Testis (tissue), 3 donors: ENCODE measurements around the gene EED. TPM values are rescaled to one million over a fixed set of nuclear protein-coding genes. Genes with fewer than 3 reads are reported as not detected.

Experiments
- DNase-seq: peaks from one replicate; pipeline ENCODE4 v3.0.0-alpha.2; 2019
- H3K27ac ChIP-seq, 2 donors: fragments of 200-600 bp; sonication (generic); one replicate each; pipeline ENCODE4 v1.5.1; 2019
- H3K27me3 ChIP-seq: fragments of 200-600 bp; sonication (generic); one replicate; pipeline ENCODE4 v1.5.1; 2019
- H3K36me3 ChIP-seq: fragments of 200-600 bp; sonication (generic); one replicate; pipeline ENCODE4 v1.5.1; 2017; ENCODE audit warnings: low read depth; ENCODE audit errors: missing control alignments
- H3K4me1 ChIP-seq: fragments of 200-600 bp; sonication (generic); one replicate; pipeline ENCODE4 v1.5.1; 2019
- H3K4me3 ChIP-seq, 2 donors: fragments of 200-600 bp; sonication (generic); one replicate each; pipeline ENCODE4 v1.5.1; 2017 to 2019
- H3K9me3 ChIP-seq: fragments of 200-600 bp; sonication (generic); one replicate; pipeline ENCODE4 v1.5.1; 2017
- POLR2A ChIP-seq: fragments of 450-650 bp; IDR thresholded peaks from one replicate; pipeline ENCODE4 v1.6.1; 2017; ENCODE audit warnings: antibody characterized with exemption, mild to moderate bottlenecking, moderate library complexity
- WGBS, 2 donors: methylation state at CpG; one replicate each; pipeline ENCODE4 v1.1.5; 2018; 5-methylcytosine and 5-hydroxymethylcytosine counted together
- intact Hi-C: fragments of 100-400 bp; cut with DNase I; formaldehyde crosslinking; loops from one replicate; pipeline ENCODE4 v1.15.1; 2023; ENCODE audit warnings: low total_unique reads
- polyA plus RNA-seq: library from polyadenylated mRNA; stranded (reverse); fragments of 350-450 nt; fragmentation: Illumina TruSeq; extraction: RNeasy Lipid Tissue Mini Kit (QIAGEN cat#74804); gene quantifications from one replicate; pipeline ENCODE4 v1.2.3, GENCODE V29; 2014; ENCODE audit warnings: low read depth, low replicate concordance; ENCODE audit not compliant: insufficient read depth
- total RNA-seq, 2 donors: library from RNA; depleted of rRNA; stranded (reverse); fragments of >200 nt; gene quantifications; one replicate each; pipeline ENCODE4 v1.2.3, GENCODE V29; 2016
- TF ChIP-seq, protein P1 (sequence below), 3 experiments: fragments of 450-650 bp in 2 of 3; fragments of 200-600 bp in 1 of 3; sonication (generic) in 1 of 3; IDR thresholded peaks; one replicate each; pipeline ENCODE4 v1.5.1; 2016 to 2019; ENCODE audit warnings: antibody characterized with exemption in 3 of 3, mild to moderate bottlenecking in 2 of 3, moderate library complexity in 1 of 3

The EED gene
- total and polyA plus RNA-seq, 3 donors from 2014 or later, result 19.0 to 38.0 (median 29.9) TPM

DNA sequence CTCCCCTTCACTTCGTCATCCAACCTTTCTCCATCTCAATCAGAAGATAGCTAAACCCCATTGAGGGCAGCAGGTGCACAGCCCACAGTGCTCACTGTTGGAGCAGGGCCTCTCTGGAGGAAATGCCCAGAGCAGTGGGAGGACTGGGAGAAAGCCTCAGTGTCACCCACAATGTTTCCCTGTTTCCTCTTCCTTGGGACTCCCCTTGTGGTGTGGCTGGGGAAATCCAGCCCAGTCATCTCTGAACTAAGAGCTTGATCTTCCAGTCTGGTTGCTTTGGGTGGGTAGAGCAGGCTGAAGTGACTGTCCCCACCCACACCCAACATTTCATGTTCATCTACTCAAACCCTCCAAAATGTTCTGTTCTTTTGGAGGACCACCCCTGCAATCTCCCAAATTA lies 29.8 kb upstream of the EED start:
- Histone ChIP-seq H3K27me3 (no peaks in the 10 kb centered on the region), H3K4me1 (peaks cover 3% of the 10 kb centered on the region), H3K9me3 (no peaks in the 10 kb centered on the region), H3K4me3 (no peak overlapping the region), H3K36me3 (no peaks in the 10 kb centered on the region), H3K27ac (no peak overlapping the region)
- intact Hi-C loops, result loop anchor here (10.0 kb wide), 2 partner anchors 270 to 350 kb away; no protein-coding TSS in a partner anchor
- WGBS, 2 donors, result 96 to 100% methylated on average over 1 of the region's 1 CpG
- no peak for TF ChIP-seq POLR2A
- TF ChIP-seq, protein P1, sequence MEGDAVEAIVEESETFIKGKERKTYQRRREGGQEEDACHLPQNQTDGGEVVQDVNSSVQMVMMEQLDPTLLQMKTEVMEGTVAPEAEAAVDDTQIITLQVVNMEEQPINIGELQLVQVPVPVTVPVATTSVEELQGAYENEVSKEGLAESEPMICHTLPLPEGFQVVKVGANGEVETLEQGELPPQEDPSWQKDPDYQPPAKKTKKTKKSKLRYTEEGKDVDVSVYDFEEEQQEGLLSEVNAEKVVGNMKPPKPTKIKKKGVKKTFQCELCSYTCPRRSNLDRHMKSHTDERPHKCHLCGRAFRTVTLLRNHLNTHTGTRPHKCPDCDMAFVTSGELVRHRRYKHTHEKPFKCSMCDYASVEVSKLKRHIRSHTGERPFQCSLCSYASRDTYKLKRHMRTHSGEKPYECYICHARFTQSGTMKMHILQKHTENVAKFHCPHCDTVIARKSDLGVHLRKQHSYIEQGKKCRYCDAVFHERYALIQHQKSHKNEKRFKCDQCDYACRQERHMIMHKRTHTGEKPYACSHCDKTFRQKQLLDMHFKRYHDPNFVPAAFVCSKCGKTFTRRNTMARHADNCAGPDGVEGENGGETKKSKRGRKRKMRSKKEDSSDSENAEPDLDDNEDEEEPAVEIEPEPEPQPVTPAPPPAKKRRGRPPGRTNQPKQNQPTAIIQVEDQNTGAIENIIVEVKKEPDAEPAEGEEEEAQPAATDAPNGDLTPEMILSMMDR (IDR thresholded peaks at IDR 0.05), result no peak
- DNase-seq, result no peak

DNA sequence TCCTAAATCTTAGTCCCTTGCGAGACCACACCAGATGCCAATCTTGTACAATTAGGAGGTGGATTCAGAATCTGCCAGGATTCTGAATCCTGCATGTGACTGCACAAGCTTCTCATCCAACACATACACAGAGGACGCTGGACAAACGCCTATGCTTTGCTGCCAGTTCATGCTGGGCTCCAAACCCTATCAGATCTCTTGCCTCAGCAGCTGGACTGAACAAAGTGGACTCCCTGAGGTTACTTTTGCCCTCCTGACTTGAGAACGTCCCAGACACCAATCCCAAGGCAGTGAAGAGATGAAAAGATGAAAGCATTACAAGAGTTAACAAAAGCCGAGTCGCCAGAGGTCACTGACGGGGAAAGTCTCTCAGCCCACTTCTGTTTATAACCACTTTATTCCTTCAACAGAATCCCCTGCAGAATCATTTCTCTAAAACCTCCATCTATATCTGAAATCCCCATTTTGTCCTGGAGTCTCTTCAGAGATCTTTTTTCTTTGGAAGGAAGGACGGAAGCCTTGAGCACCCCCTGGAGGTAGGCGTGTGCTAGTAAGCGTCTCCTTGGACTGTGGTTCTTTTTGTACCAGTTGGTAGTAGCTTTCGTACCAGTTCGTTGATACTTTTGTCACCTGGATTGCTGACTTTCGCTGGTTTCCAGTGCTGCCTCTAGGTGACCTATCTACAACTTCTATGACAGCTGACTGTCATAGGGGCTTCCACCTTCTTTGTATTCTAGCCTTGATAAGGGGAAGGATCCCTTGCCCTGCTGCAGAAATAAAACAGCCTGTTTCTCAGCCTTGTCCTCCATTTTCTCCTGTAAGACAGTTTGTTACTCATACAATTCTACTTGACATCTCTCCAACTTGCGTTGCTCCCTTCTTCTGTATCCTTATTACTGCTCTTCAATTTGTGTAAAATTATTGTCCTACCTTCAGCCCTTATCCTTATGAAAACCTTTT lies 26.1 kb upstream of the EED start:
- Histone ChIP-seq H3K4me3 (peak overlapping the region in 1 of 2 donors; percentile 34), H3K4me1 (peaks cover 3% of the 10 kb centered on the region), H3K27me3 (no peaks in the 10 kb centered on the region), H3K27ac (no peak overlapping the region), H3K9me3 (no peaks in the 10 kb centered on the region), H3K36me3 (no peaks in the 10 kb centered on the region)
- peak; percentile 75 for DNase-seq
- TF ChIP-seq, protein P1 (IDR thresholded peaks at IDR 0.05), result peak; percentile 70 to 77 (median 76)
- no peak for TF ChIP-seq POLR2A
- WGBS, 2 donors, result 13 to 25% methylated on average over 14 of the region's 14 CpGs
- intact Hi-C loops, result loop anchor here (10.0 kb wide), 2 partner anchors 274 to 354 kb away; no protein-coding TSS in a partner anchor

DNA sequence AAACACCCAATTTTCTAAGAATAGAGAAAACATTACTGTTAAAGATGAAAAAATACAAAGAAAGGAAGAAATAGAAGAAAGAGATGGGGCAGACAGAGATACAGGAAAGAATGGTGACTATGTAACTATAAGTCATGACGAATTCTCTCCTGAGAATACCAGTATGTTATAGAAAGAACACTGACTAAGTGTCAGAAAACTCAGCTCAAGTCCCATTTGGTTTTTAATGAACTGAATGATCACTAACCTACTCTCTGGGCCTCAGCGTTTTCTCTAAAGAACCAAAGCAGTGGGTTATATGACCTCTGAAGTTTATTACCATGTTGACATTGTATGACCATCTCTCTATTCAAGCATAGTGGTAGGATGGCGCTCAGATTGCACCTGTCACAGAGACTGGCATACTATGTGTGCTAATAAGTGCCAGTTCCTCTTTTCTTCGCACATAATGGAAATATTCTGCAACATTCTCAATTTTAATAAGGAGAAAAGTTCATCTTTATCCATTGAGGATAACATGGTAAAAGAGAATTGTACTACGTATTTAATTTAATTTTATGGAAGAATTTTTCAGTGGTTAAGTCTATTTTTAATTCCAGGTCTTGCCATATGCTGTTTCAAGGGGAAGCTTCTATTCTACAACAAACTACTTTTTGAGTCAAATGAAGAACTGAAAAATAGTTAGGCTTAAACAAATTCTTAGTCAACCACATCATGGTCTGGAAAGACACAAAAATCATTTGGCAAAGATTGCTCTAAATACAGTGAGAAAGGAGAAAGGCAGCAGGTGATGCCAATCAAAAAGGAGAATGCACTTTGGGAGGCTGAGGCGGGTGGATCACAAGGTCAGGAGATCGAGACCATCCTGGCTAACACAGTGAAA lies 25.0 kb upstream of the EED start:
- Histone ChIP-seq H3K4me1 (peaks cover 3% of the 10 kb centered on the region), H3K9me3 (no peaks in the 10 kb centered on the region), H3K4me3 (no peak overlapping the region), H3K36me3 (no peaks in the 10 kb centered on the region), H3K27ac (no peak overlapping the region), H3K27me3 (no peaks in the 10 kb centered on the region)
- TF ChIP-seq, protein P1 (IDR thresholded peaks at IDR 0.05), result no peak
- TF ChIP-seq POLR2A, result no peak
- no peak for DNase-seq
- 90 to 91% methylated on average over 7 of the region's 7 CpGs for WGBS, 2 donors
- intact Hi-C loops, result loop anchor here (10.0 kb wide), 2 partner anchors 275 to 355 kb away; no protein-coding TSS in a partner anchor

DNA sequence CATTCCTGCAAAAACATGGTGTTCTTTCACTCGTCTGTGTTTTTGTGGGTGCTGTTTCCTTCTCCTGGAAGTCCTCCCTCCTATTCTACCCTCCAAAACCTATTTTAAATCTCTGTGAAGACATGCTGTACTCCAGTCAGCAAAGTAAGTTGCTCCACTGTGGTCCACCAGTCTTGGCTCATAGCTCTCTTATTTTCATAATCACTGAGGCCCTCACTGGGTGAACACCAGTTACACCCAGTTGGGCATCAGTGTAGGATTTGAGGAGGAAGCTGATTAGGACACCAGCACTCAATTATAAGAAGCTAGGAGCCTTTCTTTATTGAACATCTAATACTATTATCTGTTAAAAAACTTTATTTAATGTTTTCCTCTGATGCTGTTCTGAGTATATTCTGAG lies 23.9 kb upstream of the EED start:
- WGBS, 2 donors, result 44 to 56% methylated on average over 1 of the region's 1 CpG
- Histone ChIP-seq H3K36me3 (no peaks in the 10 kb centered on the region), H3K4me1 (peaks cover 3% of the 10 kb centered on the region), H3K27me3 (no peaks in the 10 kb centered on the region), H3K27ac (no peak overlapping the region), H3K4me3 (no peak overlapping the region), H3K9me3 (no peaks in the 10 kb centered on the region)
- intact Hi-C loops, result no loop called here
- TF ChIP-seq POLR2A, result no peak
- TF ChIP-seq, protein P1 (IDR thresholded peaks at IDR 0.05), result no peak
- DNase-seq, result no peak
